ENCODE results near the gene ALX1.

GRCh38 chr12:85237327-85237726 is 42.7 kb upstream of the ALX1 start:
- TF ChIP-seq CTCF (conservative IDR thresholded peaks at IDR 0.05), result no peak
- no peak for TF ChIP-seq EZH2 (IDR thresholded peaks at IDR 0.05; ENCODE audit: low read depth)

All from PC-9 (cell line).